GM10266 (cell line): ENCODE data around the gene PDIA6.

Experiments
- DNase-seq: peaks from one replicate; pipeline ENCODE4 v3.0.0; 2012; ENCODE audit errors: extremely low spot score
- CTCF ChIP-seq: IDR thresholded peaks from 2 replicates; pipeline ENCODE4 v1.5.1; 2012; ENCODE audit warnings: mild to moderate bottlenecking, low read depth; ENCODE audit not compliant: control insufficient read depth, insufficient read depth; ENCODE audit errors: missing control alignments

The PDIA6 gene

DNA sequence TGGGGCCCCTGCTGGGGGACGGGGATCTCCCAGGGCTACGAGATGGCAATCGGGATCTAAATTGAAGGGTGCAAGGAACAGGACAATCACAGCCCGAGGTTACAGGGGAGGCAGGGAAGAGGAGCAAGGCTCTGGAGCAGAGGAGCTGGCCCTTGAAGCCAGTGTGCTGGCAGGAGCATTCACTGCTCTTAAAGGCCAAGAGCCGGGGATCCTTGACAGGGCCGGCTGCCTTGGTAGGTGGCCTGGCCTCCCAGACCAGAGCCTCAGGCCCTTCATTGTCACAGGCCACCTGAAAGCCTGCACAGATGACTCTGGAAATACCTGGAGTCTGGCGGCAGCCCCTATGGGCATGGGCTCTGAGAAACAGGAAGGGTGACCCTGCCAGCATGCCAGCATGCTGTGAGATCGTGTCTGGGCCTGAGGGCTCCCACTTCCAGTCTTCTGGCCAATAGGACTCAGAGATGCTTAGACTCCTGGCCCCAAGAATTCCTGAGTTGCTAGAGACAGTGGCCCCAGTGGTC, 38.7 kb downstream of the PDIA6 start:
- no peak for TF ChIP-seq CTCF
- DNase-seq, result peak; percentile 21

GRCh38 chr2:10772868-10773215, 39.7 kb downstream of the PDIA6 start:
- no peak for TF ChIP-seq CTCF
- DNase-seq, result no peak

- no peak for TF ChIP-seq CTCF
Observed at GRCh38 chr2:10772201-10772867, 40.3 kb downstream of the PDIA6 start.

DNA sequence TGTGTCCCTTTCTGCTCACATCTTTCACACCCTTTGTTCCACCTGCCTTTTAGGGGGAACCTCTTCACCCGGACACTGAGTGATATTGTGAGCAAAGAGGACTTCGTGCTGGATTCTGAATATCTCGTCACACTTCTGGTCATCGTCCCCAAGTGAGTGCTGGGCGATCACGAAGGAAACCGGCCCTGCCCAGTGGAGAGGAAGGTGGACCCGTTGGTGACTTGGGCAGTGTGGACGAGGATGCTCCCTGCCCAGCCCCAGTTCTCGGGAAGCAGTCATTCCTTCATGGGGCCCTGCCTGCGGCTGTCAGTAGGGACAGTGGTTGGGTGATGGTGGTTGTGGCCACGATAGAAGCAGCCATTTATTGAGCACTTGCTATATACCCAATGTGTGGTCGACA, 40.8 kb downstream of the PDIA6 start:
- TF ChIP-seq CTCF, result no peak
- DNase-seq, result no peak

More at GRCh38 chr2:10772201-10772867, 40.3 kb downstream of the PDIA6 start:
- no peak for DNase-seq

DNA sequence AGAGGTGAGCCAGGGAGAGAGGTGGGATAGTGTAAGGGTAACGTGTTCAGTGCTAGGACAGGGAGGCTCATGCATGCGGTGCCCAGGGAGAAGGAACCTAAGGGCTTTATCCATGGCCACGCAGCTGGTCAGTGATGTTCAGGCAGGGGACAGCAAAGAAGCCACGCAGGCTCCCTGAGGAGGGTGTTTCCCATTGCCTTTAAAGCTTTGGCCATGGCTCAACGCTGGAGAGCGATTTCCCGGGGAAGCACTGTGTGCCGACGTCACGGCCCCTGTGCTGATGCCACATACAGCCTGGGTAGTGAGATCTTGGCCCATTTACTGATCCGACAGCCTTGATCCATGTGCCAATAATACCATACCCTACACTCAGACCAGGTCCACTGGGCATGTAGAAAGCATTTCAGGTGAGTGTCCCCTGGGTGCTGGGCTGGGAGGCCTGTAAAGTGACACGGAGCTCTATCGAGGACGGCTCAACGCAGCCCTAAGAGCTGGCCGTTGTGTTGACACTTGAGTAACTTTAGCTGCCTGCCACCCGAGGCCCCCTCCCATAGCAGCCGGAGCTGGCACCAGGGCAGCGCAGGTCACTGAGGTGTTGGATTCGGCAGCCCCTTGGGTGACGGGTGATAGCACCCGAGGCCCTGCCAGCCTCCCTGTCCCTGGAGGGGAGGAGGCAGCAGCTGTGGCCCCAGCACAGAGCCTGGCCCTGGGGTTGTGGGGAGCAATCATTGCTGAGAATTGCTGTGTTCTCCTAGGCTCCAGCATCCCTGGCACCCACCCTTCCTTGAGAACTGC, 41.4 kb downstream of the PDIA6 start:
- TF ChIP-seq CTCF, result no peak
- no peak for DNase-seq

DNA sequence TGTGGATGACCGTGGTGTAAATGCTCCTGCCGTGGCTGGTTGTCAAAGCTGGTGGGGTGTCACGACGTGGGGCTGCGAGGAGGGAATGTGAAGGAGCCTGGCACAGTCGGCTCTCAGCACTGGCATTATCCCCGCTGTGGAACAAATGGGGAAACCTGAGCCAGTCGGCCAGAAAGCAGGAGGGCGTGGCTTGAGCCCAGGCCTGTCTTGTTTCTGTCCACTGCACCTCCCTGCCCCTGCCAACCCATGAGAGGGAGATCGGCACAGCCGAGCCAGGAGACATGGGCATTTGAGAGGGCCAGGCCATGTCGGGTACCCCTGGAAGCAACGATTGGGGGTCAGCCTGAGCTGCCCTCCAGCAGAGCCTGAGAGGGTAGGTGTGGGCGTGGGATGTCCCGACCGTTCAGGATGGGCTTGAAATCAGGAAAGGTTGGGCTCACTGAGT, 44.5 kb downstream of the PDIA6 start:
- TF ChIP-seq CTCF, result no peak
- DNase-seq, result no peak

DNA sequence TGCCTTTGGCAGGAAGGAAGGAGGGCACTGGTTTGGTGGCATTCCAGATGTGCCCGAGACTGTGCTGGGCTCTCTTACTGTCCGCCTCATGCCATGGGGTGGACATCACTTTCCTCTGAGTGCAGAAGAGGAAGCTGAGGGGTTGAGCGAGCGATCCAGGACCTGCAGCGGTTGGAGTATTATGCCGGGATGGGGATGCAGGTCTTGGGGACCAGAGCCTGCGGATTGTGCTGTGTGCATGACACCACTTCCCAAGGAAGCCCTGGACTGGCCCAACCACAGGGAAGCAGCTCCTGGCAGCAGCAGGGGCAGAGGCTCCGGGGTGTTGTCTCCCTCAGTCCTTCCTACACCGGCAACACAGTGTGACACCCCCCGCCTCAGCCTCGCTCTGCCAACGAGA, 46.7 kb downstream of the PDIA6 start:
- no peak for DNase-seq

More for the DNA sequence above, 46.7 kb downstream of the PDIA6 start:
- no peak for TF ChIP-seq CTCF
